IMR-90 (cell line): Measurements from ENCODE around the gene MEP1B. TPM values are rescaled to one million over a fixed set of nuclear protein-coding genes. Genes with fewer than 3 reads are reported as not detected.

Experiments
- ATAC-seq: fragments of 200-7000 bp; cut with Tn5 transposase; 2 replicates; pipeline ENCODE4 v1.9.1; 2020; ENCODE audit warnings: low read depth, mild to moderate bottlenecking, moderate library complexity
- BruUV-seq: library from RNA; stranded (reverse); fragments of 400-500 nt; replicated peaks from 2 replicates; lab custom pipeline; 2021; lab: Mats Ljungman, UMichigan
- CTCF ChIA-PET: fragments of 300-600 bp; formaldehyde crosslinking; extraction: SDS; loops from one replicate; lab custom pipeline; 2021; ENCODE audit warnings: antibody characterized with exemption; lab: Yijun Ruan, JAX
- POLR2A ChIA-PET: fragments of 300-600 bp; sonication (Branson Sonifier 250); formaldehyde crosslinking; loops from one replicate; lab custom pipeline; 2022; ENCODE audit warnings: antibody characterized with exemption; ENCODE audit not compliant: unreplicated experiment; lab: Charles Lee
- DNase-seq: peaks from one replicate; pipeline ENCODE4 v3.0.0; 2013
- H2AFZ ChIP-seq: replicated peaks from 2 replicates; pipeline ENCODE3; 2013; ENCODE audit warnings: low read length, mild to moderate bottlenecking; ENCODE audit not compliant: poor library complexity
- H2AK5ac ChIP-seq: 2 replicates; pipeline ENCODE4 v1.6.1; 2013; ENCODE audit warnings: low read depth, low read length, inconsistent platforms
- H2AK9ac ChIP-seq: replicated peaks from 2 replicates; pipeline ENCODE3; 2013; ENCODE audit warnings: mild to moderate bottlenecking, low read depth, low read length, moderate library complexity; ENCODE audit not compliant: poor library complexity
- H2BK120ac ChIP-seq: 2 replicates; pipeline ENCODE4 v1.6.1; 2013; ENCODE audit warnings: low read depth, low read length, inconsistent platforms
- H2BK15ac ChIP-seq: 3 replicates; pipeline ENCODE4 v1.6.1; 2013; ENCODE audit warnings: low read depth, low read length, inconsistent platforms
- H2BK20ac ChIP-seq: 2 replicates; pipeline ENCODE4 v1.6.1; 2013; ENCODE audit warnings: low read depth, mild to moderate bottlenecking, inconsistent platforms, low read length, moderate library complexity
- H2BK5ac ChIP-seq: 2 replicates; pipeline ENCODE4 v1.6.1; 2013; ENCODE audit warnings: mild to moderate bottlenecking, low read depth, low read length, inconsistent platforms; ENCODE audit not compliant: poor library complexity, severe bottlenecking
- H3K14ac ChIP-seq: replicated peaks from 2 replicates; pipeline ENCODE4 v1.6.1; 2013; ENCODE audit warnings: low read depth, low read length, inconsistent platforms
- H3K18ac ChIP-seq: 2 replicates; pipeline ENCODE4 v1.6.1; 2013; ENCODE audit warnings: low read depth, low read length, control low read depth
- H3K23ac ChIP-seq: 2 replicates; pipeline ENCODE4 v1.6.1; 2013; ENCODE audit warnings: low read depth, low read length, inconsistent platforms
- H3K27ac ChIP-seq: 2 replicates; pipeline ENCODE4 v1.5.1; 2013; ENCODE audit warnings: mild to moderate bottlenecking, control low read depth, low read length; ENCODE audit not compliant: insufficient read depth
- H3K27me3 ChIP-seq: 2 replicates; pipeline ENCODE4 v1.6.1; 2013; ENCODE audit warnings: low read length; ENCODE audit not compliant: control insufficient read depth, insufficient read depth
- H3K36me3 ChIP-seq: 2 replicates; pipeline ENCODE4 v1.6.1; 2013; ENCODE audit warnings: low read length, mixed read lengths; ENCODE audit not compliant: control insufficient read depth, insufficient read depth
- H3K4ac ChIP-seq: 2 replicates; pipeline ENCODE4 v1.6.1; 2013; ENCODE audit warnings: low read depth, low read length, inconsistent platforms
- H3K4me1 ChIP-seq: 2 replicates; pipeline ENCODE4 v1.6.1; 2013; ENCODE audit warnings: low read length, mixed read lengths; ENCODE audit not compliant: control insufficient read depth, insufficient read depth
- H3K4me2 ChIP-seq: 2 replicates; pipeline ENCODE4 v1.6.1; 2013; ENCODE audit warnings: low read depth, mild to moderate bottlenecking, control low read depth, low read length, moderate library complexity
- H3K4me3 ChIP-seq: 2 replicates; pipeline ENCODE4 v1.5.1; 2013; ENCODE audit warnings: low read depth, mild to moderate bottlenecking, control low read depth, low read length, moderate library complexity; ENCODE audit not compliant: insufficient read depth
- H3K56ac ChIP-seq: 2 replicates; pipeline ENCODE4 v1.6.1; 2013; ENCODE audit warnings: low read length, inconsistent platforms; ENCODE audit not compliant: insufficient read depth; ENCODE audit errors: extremely low read depth
- H3K79me1 ChIP-seq, 2 experiments: 2 replicates each; pipeline ENCODE4 v1.6.1; 2013; ENCODE audit warnings: low read length in 2 of 2, inconsistent platforms in 1 of 2, low read depth in 1 of 2
- H3K9ac ChIP-seq: 2 replicates; pipeline ENCODE4 v1.6.1; 2013; ENCODE audit warnings: low read depth, low read length, control low read depth
- H3K9me1 ChIP-seq: 2 replicates; pipeline ENCODE4 v1.6.1; 2013; ENCODE audit warnings: low read length, inconsistent platforms; ENCODE audit not compliant: insufficient read depth
- H3K9me3 ChIP-seq: 2 replicates; pipeline ENCODE4 v1.6.1; 2013; ENCODE audit warnings: low read length; ENCODE audit not compliant: control insufficient read depth, insufficient read depth
- H4K20me1 ChIP-seq: 2 replicates; pipeline ENCODE4 v1.6.1; 2013; ENCODE audit warnings: low read length, inconsistent platforms; ENCODE audit not compliant: insufficient read depth
- H4K5ac ChIP-seq: 2 replicates; pipeline ENCODE4 v1.6.1; 2013; ENCODE audit warnings: mild to moderate bottlenecking, low read depth, low read length, control low read depth
- H4K8ac ChIP-seq, 2 experiments: 2 replicates each; pipeline ENCODE4 v1.6.1; 2013; ENCODE audit warnings: low read depth in 2 of 2, low read length in 2 of 2, control low read depth in 1 of 2, inconsistent platforms in 1 of 2
- H4K91ac ChIP-seq: 2 replicates; pipeline ENCODE4 v1.6.1; 2013; ENCODE audit warnings: low read depth, low read length, inconsistent platforms; ENCODE audit not compliant: insufficient read depth
- BHLHE40 ChIP-seq: fragments of 150-350 bp; IDR thresholded peaks from 2 replicates; pipeline ENCODE4 v1.6.1; 2016; ENCODE audit warnings: mild to moderate bottlenecking, low read depth, low read length
- CEBPB ChIP-seq: IDR thresholded peaks from 2 replicates; pipeline ENCODE4 v1.6.1; 2012; ENCODE audit warnings: low read depth, low read length, improper control_type of control experiment
- CHD1 ChIP-seq: IDR thresholded peaks from 2 replicates; pipeline ENCODE4 v1.6.1; 2012; ENCODE audit warnings: low read depth, low read length, improper control_type of control experiment
- CTCF ChIP-seq: conservative IDR thresholded peaks from 2 replicates; pipeline ENCODE4 v1.5.1; 2012; ENCODE audit warnings: mild to moderate bottlenecking, low read depth, low read length, improper control_type of control experiment
- ELK1 ChIP-seq: fragments of 150-350 bp; IDR thresholded peaks from 2 replicates; pipeline ENCODE4 v1.6.1; 2016; ENCODE audit warnings: low read depth, mild to moderate bottlenecking, low read length, moderate library complexity, borderline replicate concordance
- FOS ChIP-seq: fragments of 150-350 bp; IDR thresholded peaks from 2 replicates; pipeline ENCODE4 v1.6.1; 2016; ENCODE audit warnings: low read depth, low read length
- MAFK ChIP-seq: IDR thresholded peaks from 2 replicates; pipeline ENCODE4 v1.6.1; 2012; ENCODE audit warnings: low read depth, low read length, improper control_type of control experiment
- MAZ ChIP-seq: IDR thresholded peaks from 2 replicates; pipeline ENCODE4 v1.6.1; 2012; ENCODE audit warnings: low read depth, mild to moderate bottlenecking, low read length, improper control_type of control experiment, moderate library complexity, borderline replicate concordance
- MXI1 ChIP-seq: IDR thresholded peaks from 2 replicates; pipeline ENCODE4 v1.6.1; 2012; ENCODE audit warnings: low read depth, mild to moderate bottlenecking, low read length, moderate library complexity, borderline replicate concordance
- NFE2L2 ChIP-seq: fragments of 150-350 bp; IDR thresholded peaks from 2 replicates; pipeline ENCODE4 v1.6.1; 2016; ENCODE audit warnings: low read depth, mild to moderate bottlenecking, low read length
- POLR2A ChIP-seq: IDR thresholded peaks from 2 replicates; pipeline ENCODE4 v1.6.1; 2012; ENCODE audit warnings: mild to moderate bottlenecking, low read depth, low read length
- RAD21 ChIP-seq: IDR thresholded peaks from 2 replicates; pipeline ENCODE4 v1.6.1; 2012; ENCODE audit warnings: low read length, improper control_type of control experiment
- RCOR1 ChIP-seq: IDR thresholded peaks from 2 replicates; pipeline ENCODE4 v1.6.1; 2012; ENCODE audit warnings: mild to moderate bottlenecking, low read length, improper control_type of control experiment; ENCODE audit not compliant: insufficient replicate concordance
- RFX5 ChIP-seq: IDR thresholded peaks from 2 replicates; pipeline ENCODE4 v1.8.0; 2012; ENCODE audit warnings: low read depth, mild to moderate bottlenecking, low read length, moderate library complexity
- SMC3 ChIP-seq: fragments of 150-350 bp; IDR thresholded peaks from 2 replicates; pipeline ENCODE4 v1.6.1; 2016; ENCODE audit warnings: low read depth, mild to moderate bottlenecking, antibody characterized with exemption, low read length, moderate library complexity
- USF2 ChIP-seq: fragments of 150-350 bp; IDR thresholded peaks from 2 replicates; pipeline ENCODE4 v1.6.1; 2017; ENCODE audit warnings: mild to moderate bottlenecking, antibody characterized with exemption, low read length, low read depth
- WGBS, 2 experiments: methylation state at CpG; one replicate each; pipeline versions ENCODE4 v1.1.5 to v1.1.7; 2013; ENCODE audit warnings: missing lambda C conversion rate in 2 of 2; ENCODE audit not compliant: insufficient read length in 1 of 2; ENCODE audit errors: extremely low coverage in 2 of 2; 5-methylcytosine and 5-hydroxymethylcytosine counted together
- dilution Hi-C: fragments of 300-500 bp; cut with HindIII; formaldehyde crosslinking; loops from one replicate; pipeline ENCODE4 v1.14.3; 2018; ENCODE audit warnings: low sequenced_read_pairs; ENCODE audit not compliant: unreplicated experiment
- in situ Hi-C: fragments of 300-500 bp; cut with MboI; formaldehyde crosslinking; loops from 3 replicates; pipeline ENCODE4 v1.14.3; 2019; ENCODE audit warnings: low sequenced_read_pairs, inconsistent platforms, mixed read lengths
- intact Hi-C: fragments of 100-400 bp; cut with micrococcal nuclease; formaldehyde crosslinking; loops from 2 replicates; pipeline ENCODE4 v1.10.0; 2022
- polyA plus RNA-seq, 3 experiments: library from polyadenylated mRNA; depleted of rRNA; stranded (reverse); fragments of >200 nt; gene quantifications; 2 replicates each; pipeline ENCODE4 v1.2.3, GENCODE V29; 2012; ENCODE audit warnings: low replicate concordance in 1 of 3
- total RNA-seq: library from RNA; depleted of rRNA; stranded (reverse); fragments of >200 nt; gene quantifications from 2 replicates; pipeline ENCODE4 v1.2.3, GENCODE V29; 2012

Gene MEP1B
- total and polyA plus RNA-seq, 2 of the 4 experiments (the other 2 are of a cell fraction) = not detected

GRCh38 chr18:32190209-32190608 lies 370 bp downstream of the MEP1B start:
- no peaks in the 10 kb centered on the region for H3K4me1 ChIP-seq
- ATAC-seq (no peak), DNase-seq (no peak)
- H3K4me3 ChIP-seq = no peak overlapping the region
- H3K9me1 ChIP-seq = no peaks in the 10 kb centered on the region
- H2AK9ac ChIP-seq = no peak overlapping the region
- no peak overlapping the region for H2BK15ac ChIP-seq
- H4K91ac ChIP-seq = no peak overlapping the region
- H2BK120ac ChIP-seq = no peak overlapping the region
- no CpG with 5 or more reads among the region's 2 CpGs for WGBS, 2 experiments
- H4K20me1 ChIP-seq = no peaks in the 10 kb centered on the region
- H3K56ac ChIP-seq = no peak overlapping the region
- POLR2A ChIA-PET = no interaction called here
- TF ChIP-seq CHD1 = no peak
- no peak for TF ChIP-seq POLR2A
- no peak for TF ChIP-seq USF2
- TF ChIP-seq MXI1 = no peak
- no peak for TF ChIP-seq SMC3
- no peak for TF ChIP-seq NFE2L2
- TF ChIP-seq CTCF = no peak
- TF ChIP-seq RCOR1 = no peak
- TF ChIP-seq MAZ = no peak
- TF ChIP-seq BHLHE40 = no peak
- TF ChIP-seq CEBPB = no peak
- TF ChIP-seq RFX5 = no peak
- no peak for TF ChIP-seq MAFK
- no peak for TF ChIP-seq ELK1
- TF ChIP-seq RAD21 = no peak
- no peak for TF ChIP-seq FOS
- in situ Hi-C loops (no loop called here), intact Hi-C loops (no loop called here), dilution Hi-C loops (no loop called here)
- H3K4me2 ChIP-seq = no peak overlapping the region
- H3K23ac ChIP-seq = no peak overlapping the region
- no peaks in the 10 kb centered on the region for H3K79me1 ChIP-seq
- no peak overlapping the region for H2AFZ ChIP-seq
- no peaks in the 10 kb centered on the region for H3K27me3 ChIP-seq
- H3K27ac ChIP-seq = no peak overlapping the region
- no peak overlapping the region for H3K4ac ChIP-seq
- H3K18ac ChIP-seq = no peak overlapping the region
- H3K9ac ChIP-seq = no peak overlapping the region
- no peak overlapping the region for H2BK5ac ChIP-seq
- no peak overlapping the region for H4K5ac ChIP-seq
- no peak overlapping the region for H2BK20ac ChIP-seq
- no TSS peak for BruUV-seq
- H3K9me3 ChIP-seq = no peaks in the 10 kb centered on the region
- H3K36me3 ChIP-seq = no peaks in the 10 kb centered on the region
- H2AK5ac ChIP-seq = no peak overlapping the region
- H3K14ac ChIP-seq = no peak overlapping the region
- H4K8ac ChIP-seq = no peak overlapping the region
- CTCF ChIA-PET = no interaction called here
